PC-3 (cell line): ENCODE results near the gene G3BP2. TPM values are rescaled to one million over a fixed set of nuclear protein-coding genes. Genes with fewer than 3 reads are reported as not detected.
A peak's percentile ranks its signal among the peaks of the same experiment; 100 is the strongest.

ENCODE experiments used
- ATAC-seq: fragments of 200-7000 bp; cut with Tn5 transposase; 2 replicates; pipeline ENCODE4 v1.9.1; 2020; ENCODE audit warnings: mild to moderate bottlenecking, moderate library complexity
- BruUV-seq: library from RNA; stranded (reverse); fragments of 400-500 nt; replicated peaks from 2 replicates; lab custom pipeline; 2021; lab: Mats Ljungman, UMichigan
- CTCF ChIA-PET: fragments of 300-600 bp; sonication (Branson Sonifier 250); formaldehyde crosslinking; loops from one replicate; lab custom pipeline; 2022; ENCODE audit warnings: antibody characterized with exemption; lab: Charles Lee
- POLR2A ChIA-PET: fragments of 300-600 bp; sonication (Branson Sonifier 250); formaldehyde crosslinking; loops from one replicate; lab custom pipeline; 2022; ENCODE audit warnings: antibody characterized with exemption; ENCODE audit not compliant: unreplicated experiment; lab: Charles Lee
- DNase-seq: peaks from one replicate; pipeline ENCODE4 v3.0.0-alpha.2; 2015
- H2AFZ ChIP-seq: fragments of 300-600 bp; sonication (generic); 2 replicates; pipeline ENCODE4 v1.6.0; 2016; ENCODE audit warnings: antibody characterized with exemption, low read length
- H3F3A ChIP-seq: fragments of 300-600 bp; sonication (generic); one replicate; pipeline ENCODE4 v1.6.0; 2017; ENCODE audit warnings: antibody characterized with exemption, low read length, control low read depth, mild to moderate bottlenecking; ENCODE audit not compliant: unreplicated experiment
- H3K27ac ChIP-seq: fragments of 300-600 bp; sonication (generic); 2 replicates; pipeline ENCODE4 v1.5.1; 2016; ENCODE audit warnings: mild to moderate bottlenecking, low read length
- H3K27me3 ChIP-seq: fragments of 300-600 bp; sonication (generic); 2 replicates; pipeline ENCODE4 v1.6.1; 2016; ENCODE audit warnings: low read length, mixed read lengths
- H3K36me3 ChIP-seq: fragments of 300-600 bp; sonication (generic); 2 replicates; pipeline ENCODE4 v1.6.1; 2016; ENCODE audit warnings: low read depth, mixed run types, low read length, mixed read lengths
- H3K4me1 ChIP-seq: fragments of 300-600 bp; sonication (generic); 2 replicates; pipeline ENCODE4 v1.5.1; 2016; ENCODE audit warnings: low read length; ENCODE audit not compliant: insufficient read depth
- H3K4me2 ChIP-seq: fragments of 300-600 bp; sonication (generic); 2 replicates; pipeline ENCODE4 v1.6.0; 2016; ENCODE audit warnings: low read length
- H3K4me3 ChIP-seq: fragments of 300-600 bp; sonication (generic); 2 replicates; pipeline ENCODE4 v1.5.1; 2016; ENCODE audit warnings: mild to moderate bottlenecking, low read length, mixed read lengths
- H3K79me2 ChIP-seq: fragments of 300-600 bp; sonication (generic); 2 replicates; pipeline ENCODE4 v1.6.1; 2017; ENCODE audit warnings: low read length, mixed read lengths
- H3K9ac ChIP-seq: fragments of 300-600 bp; sonication (generic); 2 replicates; pipeline ENCODE4 v1.6.0; 2016; ENCODE audit warnings: mild to moderate bottlenecking, low read length
- H3K9me2 ChIP-seq: fragments of 300-600 bp; sonication (generic); replicated peaks from 2 replicates; pipeline ENCODE4 v1.6.1; 2016; ENCODE audit warnings: mixed run types, low read length, mixed read lengths
- H3K9me3 ChIP-seq: fragments of 300-600 bp; sonication (generic); 2 replicates; pipeline ENCODE4 v1.6.1; 2016; ENCODE audit warnings: low read length, mixed read lengths
- H4K20me1 ChIP-seq: fragments of 300-600 bp; sonication (generic); 2 replicates; pipeline ENCODE4 v1.6.1; 2016; ENCODE audit warnings: low read length, mixed read lengths
- CTCF ChIP-seq: fragments of 300-600 bp; sonication (generic); conservative IDR thresholded peaks from 2 replicates; pipeline ENCODE4 v1.5.1; 2017; ENCODE audit warnings: antibody characterized with exemption, low read depth, mild to moderate bottlenecking, low read length
- EZH2 ChIP-seq: fragments of 300-600 bp; sonication (generic); IDR thresholded peaks from one replicate; pipeline ENCODE4 v1.6.1; 2017; ENCODE audit warnings: antibody characterized with exemption, mild to moderate bottlenecking, low read length; ENCODE audit not compliant: unreplicated experiment
- EZH2phosphoT487 ChIP-seq: fragments of 300-600 bp; sonication (generic); IDR thresholded peaks from 2 replicates; pipeline ENCODE4 v1.6.1; 2018; ENCODE audit warnings: mild to moderate bottlenecking, antibody characterized with exemption, low read length, borderline replicate concordance
- intact Hi-C: fragments of 100-400 bp; cut with micrococcal nuclease; formaldehyde crosslinking; loops from 2 replicates; pipeline ENCODE4 v1.9.0; 2023
- total RNA-seq: library from RNA; depleted of rRNA; stranded (reverse); fragments of >200 nt; gene quantifications from 2 replicates; pipeline ENCODE4 v1.2.3, GENCODE V29; 2014

G3BP2 gene
- total RNA-seq, 1 experiment from 2014 or later = 68.7 TPM

DNA sequence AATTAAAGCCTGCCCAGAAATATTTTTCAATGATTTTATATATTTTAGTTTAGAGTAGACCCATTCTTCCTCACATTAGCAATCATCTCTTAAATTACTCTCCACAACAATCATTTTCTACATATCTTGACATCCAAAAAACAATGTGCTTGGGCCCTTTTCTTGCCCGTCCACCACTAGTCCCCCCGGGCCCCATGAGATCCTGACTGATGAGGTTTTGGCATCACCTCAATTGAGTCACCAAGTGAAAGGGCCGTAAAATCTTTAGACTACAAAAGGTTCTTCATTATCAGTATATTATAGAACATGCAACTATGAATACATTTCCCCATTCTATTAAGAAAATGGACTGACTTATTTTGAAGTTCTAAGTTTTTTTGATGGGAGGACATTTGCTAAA, 38.9 kb downstream of the G3BP2 start:
- BruUV-seq = no TSS peak
- TF ChIP-seq EZH2 (no peak), EZH2phosphoT487 (no peak), CTCF (no peak)
- H3K9me2 ChIP-seq = no peaks in the 10 kb centered on the region
- no peak overlapping the region for H3K9ac ChIP-seq
- H3K9me3 ChIP-seq = no peaks in the 10 kb centered on the region
- ATAC-seq (no peak), DNase-seq (peak; percentile 49)
- intact Hi-C loops = no loop called here
- no peaks in the 10 kb centered on the region for H3K27me3 ChIP-seq
- no peak overlapping the region for H3K4me2 ChIP-seq
- no peaks in the 10 kb centered on the region for H3K36me3 ChIP-seq
- ChIA-PET POLR2A (no interaction called here), CTCF (no interaction called here)
- no peak overlapping the region for H3K27ac ChIP-seq
- H2AFZ ChIP-seq = no peak overlapping the region
- peaks cover 3% of the 10 kb centered on the region; the same call in 1 of the 2 replicates for H3K4me1 ChIP-seq
- H3F3A ChIP-seq = no peaks in the 10 kb centered on the region
- no peak overlapping the region for H3K4me3 ChIP-seq
- no peaks in the 10 kb centered on the region for H3K79me2 ChIP-seq
- H4K20me1 ChIP-seq = no peaks in the 10 kb centered on the region

GRCh38 chr4:75633846-75634245, 39.4 kb downstream of the G3BP2 start:
- Histone ChIP-seq H3K27ac (no peak overlapping the region), H3K4me2 (no peak overlapping the region), H3F3A (no peaks in the 10 kb centered on the region), H3K9me3 (no peaks in the 10 kb centered on the region), H2AFZ (no peak overlapping the region), H3K79me2 (no peaks in the 10 kb centered on the region), H3K36me3 (no peaks in the 10 kb centered on the region), H3K4me1 (peaks cover 3% of the 10 kb centered on the region; the same call in 1 of the 2 replicates), H3K9ac (no peak overlapping the region), H4K20me1 (no peaks in the 10 kb centered on the region), H3K9me2 (no peaks in the 10 kb centered on the region), H3K4me3 (no peak overlapping the region), H3K27me3 (no peaks in the 10 kb centered on the region)
- CTCF ChIA-PET = no interaction called here
- ATAC-seq (no peak), DNase-seq (no peak)
- POLR2A ChIA-PET = no interaction called here
- no peak for TF ChIP-seq EZH2
- TF ChIP-seq EZH2phosphoT487 = no peak
- TF ChIP-seq CTCF = no peak
- no TSS peak for BruUV-seq
- intact Hi-C loops = no loop called here

- no TSS peak for BruUV-seq
- Histone ChIP-seq H3K4me2 (peak overlapping the region; percentile 90), H4K20me1 (no peaks in the 10 kb centered on the region), H3K9ac (peak overlapping the region; percentile 31; the same call in 1 of the 2 replicates), H3K4me1 (peaks cover 3% of the 10 kb centered on the region; the same call in 1 of the 2 replicates), H3K79me2 (no peaks in the 10 kb centered on the region), H3K4me3 (peak overlapping the region; percentile 73), H3K27ac (no peak overlapping the region), H2AFZ (peak overlapping the region; percentile 98), H3K36me3 (no peaks in the 10 kb centered on the region), H3K9me2 (no peaks in the 10 kb centered on the region), H3F3A (no peaks in the 10 kb centered on the region), H3K27me3 (no peaks in the 10 kb centered on the region), H3K9me3 (no peaks in the 10 kb centered on the region)
- ChIA-PET POLR2A (no interaction called here), CTCF (no interaction called here)
- TF ChIP-seq EZH2 (no peak), EZH2phosphoT487 (no peak), CTCF (no peak)
- intact Hi-C loops = no loop called here
- ATAC-seq (no peak), DNase-seq (no peak)
Observed at GRCh38 chr4:75630937-75631329, 42.3 kb downstream of the G3BP2 start.
